WI38 (cell line): ENCODE results near the gene BIRC5.

Source experiments
- H3K4me3 ChIP-seq: 2 replicates; pipeline ENCODE4 v1.5.1; 2011; ENCODE audit warnings: low read depth, mild to moderate bottlenecking, control low read depth, low read length
- CTCF ChIP-seq: IDR thresholded peaks from 2 replicates; pipeline ENCODE4 v1.5.1; 2012; ENCODE audit warnings: low read depth, mild to moderate bottlenecking, control low read depth, low read length

The BIRC5 gene

GRCh38 chr17:78204387-78205123 is 9.5 kb upstream of the BIRC5 start:
- no peak overlapping the region for H3K4me3 ChIP-seq
- TF ChIP-seq CTCF = no peak

GRCh38 chr17:78205124-78205775 is 8.8 kb upstream of the BIRC5 start:
- no peak overlapping the region for H3K4me3 ChIP-seq
- TF ChIP-seq CTCF = no peak

GRCh38 chr17:78206298-78206697 is 7.8 kb upstream of the BIRC5 start:
- H3K4me3 ChIP-seq = no peak overlapping the region
- no peak for TF ChIP-seq CTCF

DNA sequence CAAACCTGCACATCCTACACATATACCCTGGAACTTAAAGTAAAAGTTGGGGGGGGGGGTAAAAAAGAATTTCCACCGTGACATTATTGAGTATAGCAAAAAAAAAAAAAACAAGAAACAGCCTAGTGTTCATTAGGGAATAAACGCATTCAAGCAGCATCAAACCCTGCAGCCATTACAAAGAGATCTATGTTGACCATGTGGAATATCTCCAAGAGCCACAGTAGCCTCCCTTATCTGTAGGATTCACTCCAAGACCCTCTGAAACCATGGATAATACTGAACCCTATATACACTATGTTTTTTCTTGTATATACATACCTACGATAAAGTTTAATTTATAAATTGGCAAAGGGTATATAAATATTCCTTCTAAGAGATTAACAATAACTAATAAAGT is 5.6 kb upstream of the BIRC5 start:
- TF ChIP-seq CTCF = no peak
- no peak overlapping the region for H3K4me3 ChIP-seq

DNA sequence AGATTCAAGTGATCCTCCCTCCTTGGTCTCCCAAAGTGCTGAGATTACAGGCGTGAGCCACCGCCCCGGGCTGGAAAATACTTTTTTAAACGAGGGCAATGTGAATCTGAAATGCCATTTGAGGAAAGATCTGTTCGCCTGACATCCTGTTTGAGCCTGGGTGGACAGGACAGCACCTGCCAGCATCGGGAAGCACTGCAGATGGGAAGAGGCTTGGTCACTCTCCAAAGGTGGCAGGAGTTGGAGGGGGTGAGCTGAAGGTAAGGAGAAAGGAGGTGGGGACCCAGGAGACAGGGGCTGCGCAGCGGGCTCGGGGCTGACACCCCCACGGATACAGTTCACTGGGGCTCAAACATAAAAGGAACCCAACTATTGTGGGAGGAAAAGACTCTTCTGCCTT is 3.9 kb upstream of the BIRC5 start:
- no peak overlapping the region for H3K4me3 ChIP-seq
- no peak for TF ChIP-seq CTCF

- no peak for TF ChIP-seq CTCF
- H3K4me3 ChIP-seq = no peak overlapping the region
These were observed 3.0 kb upstream of the BIRC5 start for GRCh38 chr17:78211032-78211431.

DNA sequence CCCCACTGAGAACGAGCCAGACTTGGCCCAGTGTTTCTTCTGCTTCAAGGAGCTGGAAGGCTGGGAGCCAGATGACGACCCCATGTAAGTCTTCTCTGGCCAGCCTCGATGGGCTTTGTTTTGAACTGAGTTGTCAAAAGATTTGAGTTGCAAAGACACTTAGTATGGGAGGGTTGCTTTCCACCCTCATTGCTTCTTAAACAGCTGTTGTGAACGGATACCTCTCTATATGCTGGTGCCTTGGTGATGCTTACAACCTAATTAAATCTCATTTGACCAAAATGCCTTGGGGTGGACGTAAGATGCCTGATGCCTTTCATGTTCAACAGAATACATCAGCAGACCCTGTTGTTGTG is 631 bp downstream of the BIRC5 start:
- TF ChIP-seq CTCF = no peak
- H3K4me3 ChIP-seq = peak overlapping the region; percentile 63
